Suppressor macrophage (primary cell): ENCODE results near the gene CKM.
A peak's percentile ranks its signal among the peaks of the same experiment; 100 is the strongest.
"Not testable (repeated sequence)": the region's sequence is repeated elsewhere in the genome, so short reads cannot be mapped to it uniquely, and the experiment has no call there.

Experiments used
- DNase-seq, 4 experiments: peaks; one replicate each; pipeline ENCODE4 v3.0.0-alpha.2; 2020 to 2022

CKM gene

GRCh38 chr19:45349126-45349415 is 26.4 kb upstream of the CKM start:
- DNase-seq: no peak

- no peak for DNase-seq
These were observed 25.9 kb upstream of the CKM start for GRCh38 chr19:45348367-45349125.

- no peak for DNase-seq
These were observed 25.1 kb upstream of the CKM start for GRCh38 chr19:45347570-45348366.

GRCh38 chr19:45346449-45346848 is 23.8 kb upstream of the CKM start:
- DNase-seq: no peak

- no peak for DNase-seq
These were observed 22.8 kb upstream of the CKM start for GRCh38 chr19:45345506-45345860.

- DNase-seq: no peak
These were observed 22.2 kb upstream of the CKM start for GRCh38 chr19:45344621-45345505.

GRCh38 chr19:45342911-45343310 is 20.2 kb upstream of the CKM start:
- no peak for DNase-seq

- DNase-seq: no peak
These were observed 18.3 kb upstream of the CKM start for GRCh38 chr19:45340899-45341453.

GRCh38 chr19:45340232-45340898 is 17.7 kb upstream of the CKM start, which contains the start of gene KLC3:
Gene KLC3 (plus strand): TSS chr19:45340750. CDS start chr19:45345542, 4,792 bp downstream.
- DNase-seq: peak in 1 of 4 experiments; percentile 26

GRCh38 chr19:45339629-45340028 is 17.0 kb upstream of the CKM start:
- no peak for DNase-seq

GRCh38 chr19:45336696-45337251 is 14.1 kb upstream of the CKM start:
- no peak for DNase-seq

- not testable (repeated sequence) for DNase-seq
These were observed 12.2 kb upstream of the CKM start for GRCh38 chr19:45334881-45335280.

- peak in 2 of 4 experiments; percentile 19 to 31 for DNase-seq
These were observed 11.1 kb upstream of the CKM start for GRCh38 chr19:45333609-45334303.

GRCh38 chr19:45331411-45331810 is 8.7 kb upstream of the CKM start:
- peak in 1 of 4 experiments; percentile 0 for DNase-seq

- DNase-seq: no peak
These were observed 4.9 kb upstream of the CKM start for GRCh38 chr19:45327404-45328143.

- no peak for DNase-seq
These were observed 1.8 kb upstream of the CKM start for GRCh38 chr19:45324349-45324907.

GRCh38 chr19:45323671-45324081 is 1.0 kb upstream of the CKM start:
- DNase-seq: peak in 2 of 4 experiments; percentile 26 to 37

- no peak for DNase-seq
These were observed 364 bp downstream of the CKM start for GRCh38 chr19:45322311-45322710.

- DNase-seq: no peak
These were observed 827 bp downstream of the CKM start for GRCh38 chr19:45321848-45322247.
